HG03103 (cell line): ENCODE results near the gene ALG1.
"Not testable (repeated sequence)": the region's sequence is repeated elsewhere in the genome, so short reads cannot be mapped to it uniquely, and the experiment has no call there.

Experiments used
- ATAC-seq: cut with Tn5 transposase; IDR thresholded peaks from one replicate; pipeline ENCODE4 v1.9.1; 2021; ENCODE audit warnings: low read depth; ENCODE audit not compliant: unreplicated experiment

ALG1 gene

GRCh38 chr16:5072334-5073278, 963 bp downstream of the ALG1 start:
- no peak for ATAC-seq

- ATAC-seq = no peak
Measured at GRCh38 chr16:5073279-5073629, 1.6 kb downstream of the ALG1 start.

GRCh38 chr16:5073771-5074170, 2.1 kb downstream of the ALG1 start:
- not testable (repeated sequence) for ATAC-seq

DNA sequence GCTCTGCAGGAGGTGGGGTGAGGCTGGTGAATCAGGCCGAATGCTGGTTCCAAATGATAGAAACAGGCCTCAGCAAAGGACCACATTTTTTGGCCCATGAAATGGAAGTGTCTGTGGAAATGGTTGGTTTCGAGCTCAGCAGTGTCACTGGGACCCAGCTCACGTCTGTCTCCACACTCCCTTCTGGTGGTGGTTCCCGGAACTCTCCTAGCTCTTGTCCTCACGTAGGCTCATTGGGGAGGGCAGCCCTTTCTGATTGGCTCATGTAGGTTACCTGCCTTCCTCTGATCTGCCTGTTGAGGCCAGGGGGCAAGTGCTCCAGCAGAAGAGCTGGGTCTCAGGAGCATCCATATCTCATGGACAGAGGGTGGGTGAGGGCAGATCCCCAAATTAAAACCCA, 4.0 kb downstream of the ALG1 start:
- ATAC-seq = no peak

DNA sequence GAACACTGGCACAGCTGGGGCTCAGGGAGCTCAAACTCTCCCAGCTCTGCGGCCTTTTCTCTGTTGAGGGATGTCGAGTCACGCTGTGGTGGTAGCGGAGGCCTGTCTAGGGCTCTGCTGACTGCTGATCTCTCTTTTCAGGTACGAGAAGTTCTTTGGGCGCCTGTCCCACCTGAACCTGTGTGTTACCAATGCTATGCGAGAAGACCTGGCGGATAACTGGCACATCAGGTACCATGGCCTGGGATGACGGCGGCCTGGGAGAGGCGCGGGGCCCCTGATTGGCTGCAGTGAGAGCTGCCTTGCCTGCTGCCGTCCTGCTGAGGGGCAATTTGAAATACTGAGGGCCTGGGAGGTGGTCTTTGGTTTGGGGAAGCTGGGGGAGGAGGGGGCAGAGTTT, 5.7 kb downstream of the ALG1 start:
- ATAC-seq = no peak

GRCh38 chr16:5078626-5079025, 7.0 kb downstream of the ALG1 start:
- no peak for ATAC-seq

DNA sequence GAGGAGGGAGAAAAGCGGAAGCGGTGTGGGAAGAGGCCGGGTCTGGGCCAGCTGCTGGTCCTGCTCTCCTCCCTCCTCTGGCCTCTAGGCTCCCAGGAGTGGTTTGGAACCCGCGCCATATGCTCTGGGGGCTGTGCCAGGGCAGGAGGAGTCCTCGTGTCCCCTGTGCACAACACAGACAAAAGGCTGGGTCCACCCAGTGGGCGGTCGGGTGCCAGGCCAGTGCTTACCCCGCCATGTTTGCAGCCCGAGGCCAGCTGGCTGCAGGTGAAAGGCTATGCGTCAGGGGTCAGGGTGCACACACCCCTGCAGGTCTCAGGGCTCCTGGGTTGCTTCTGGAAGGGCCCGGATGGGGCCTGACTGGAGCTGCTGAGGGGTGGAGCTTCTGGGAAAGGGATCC, 8.8 kb downstream of the ALG1 start:
- not testable (repeated sequence) for ATAC-seq

DNA sequence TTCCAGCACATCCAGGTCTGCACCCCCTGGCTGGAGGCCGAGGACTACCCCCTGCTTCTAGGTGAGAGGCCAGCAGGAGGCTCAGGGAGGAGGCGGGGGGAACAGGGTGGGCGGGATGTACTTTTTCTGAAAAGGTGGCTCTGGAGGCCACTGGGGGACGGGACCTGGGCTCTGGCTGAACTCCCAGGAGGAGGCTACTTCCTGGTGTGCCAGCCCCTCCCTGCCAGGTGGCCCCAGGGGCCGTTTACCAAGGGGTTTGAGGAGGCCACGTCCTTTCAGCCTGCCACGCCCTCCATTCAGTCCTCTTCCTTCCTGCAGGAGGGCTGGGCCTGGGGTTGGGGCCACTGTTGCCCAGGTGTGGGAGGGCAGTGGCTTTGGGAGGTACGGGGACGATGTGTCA, 9.4 kb downstream of the ALG1 start:
- not testable (repeated sequence) for ATAC-seq

GRCh38 chr16:5083646-5084045, 12.0 kb downstream of the ALG1 start:
- ATAC-seq = not testable (repeated sequence)

DNA sequence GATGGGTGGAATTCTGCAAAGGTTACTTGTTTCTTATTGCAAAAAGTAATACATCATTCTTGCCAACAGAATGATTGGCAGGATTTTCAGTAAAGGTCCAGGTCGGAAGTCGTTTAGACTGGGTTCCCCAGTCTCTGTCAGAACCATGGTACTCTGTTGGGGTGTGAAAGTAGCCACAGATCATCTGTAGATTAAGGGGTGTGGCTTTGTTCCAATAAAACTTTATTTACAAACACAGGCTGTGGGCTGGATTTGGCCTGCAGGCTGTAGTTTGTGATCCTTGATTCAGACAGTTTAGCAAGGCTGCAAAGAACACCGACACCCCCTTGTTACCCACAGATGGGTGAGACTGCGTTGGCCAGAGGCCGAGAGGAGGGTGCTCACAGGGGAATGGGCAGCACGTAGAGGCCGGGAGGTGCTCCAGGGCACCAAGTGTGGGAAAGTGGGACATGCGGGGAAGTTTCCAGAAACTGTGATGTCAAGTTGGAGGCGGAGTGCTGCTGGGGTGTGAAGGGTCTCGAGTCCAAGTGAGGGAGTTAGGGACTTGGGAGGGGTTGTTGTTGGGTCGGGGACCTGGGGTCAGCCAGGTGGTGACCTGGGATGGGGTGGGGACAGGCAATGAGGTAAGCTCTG, 12.6 kb downstream of the ALG1 start:
- ATAC-seq = not testable (repeated sequence)

DNA sequence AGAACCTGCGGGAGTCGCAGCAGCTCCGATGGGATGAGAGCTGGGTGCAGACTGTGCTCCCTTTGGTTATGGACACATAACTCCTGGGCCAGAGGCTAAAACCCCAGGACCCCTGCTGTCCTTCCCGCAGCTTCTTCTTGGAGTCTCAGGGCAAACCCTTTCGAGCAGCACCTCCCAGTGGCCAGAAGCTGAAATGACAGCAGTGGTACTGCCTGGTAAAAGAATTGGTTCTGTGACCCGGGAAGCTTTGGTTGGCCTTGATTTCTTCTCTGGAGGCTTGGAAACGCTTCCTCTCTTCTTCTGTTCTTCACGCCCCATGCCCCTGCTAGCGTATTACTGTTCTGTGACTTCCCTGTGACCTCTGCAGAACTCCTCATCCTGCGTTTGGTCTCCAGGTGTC, 13.2 kb downstream of the ALG1 start:
- not testable (repeated sequence) for ATAC-seq

DNA sequence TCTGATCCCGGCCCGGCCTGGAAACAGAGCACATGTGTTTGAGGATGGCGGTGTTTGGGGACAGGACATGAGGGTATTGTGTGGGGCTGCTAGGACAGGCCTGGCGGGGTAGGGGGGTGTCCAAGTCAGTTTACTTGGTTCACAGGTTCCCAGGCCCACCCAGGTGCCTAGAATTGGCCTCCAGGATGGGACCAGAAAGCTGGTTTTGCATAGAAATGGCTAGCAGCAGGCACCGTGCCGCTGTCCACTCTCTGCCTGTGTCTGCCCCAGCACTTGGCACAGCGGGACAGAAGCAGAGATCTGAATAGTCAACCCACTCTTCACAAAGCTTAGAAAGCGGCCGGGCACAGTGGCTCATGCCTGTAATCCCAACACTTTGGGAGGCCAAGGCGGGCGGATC, 14.1 kb downstream of the ALG1 start:
- not testable (repeated sequence) for ATAC-seq

DNA sequence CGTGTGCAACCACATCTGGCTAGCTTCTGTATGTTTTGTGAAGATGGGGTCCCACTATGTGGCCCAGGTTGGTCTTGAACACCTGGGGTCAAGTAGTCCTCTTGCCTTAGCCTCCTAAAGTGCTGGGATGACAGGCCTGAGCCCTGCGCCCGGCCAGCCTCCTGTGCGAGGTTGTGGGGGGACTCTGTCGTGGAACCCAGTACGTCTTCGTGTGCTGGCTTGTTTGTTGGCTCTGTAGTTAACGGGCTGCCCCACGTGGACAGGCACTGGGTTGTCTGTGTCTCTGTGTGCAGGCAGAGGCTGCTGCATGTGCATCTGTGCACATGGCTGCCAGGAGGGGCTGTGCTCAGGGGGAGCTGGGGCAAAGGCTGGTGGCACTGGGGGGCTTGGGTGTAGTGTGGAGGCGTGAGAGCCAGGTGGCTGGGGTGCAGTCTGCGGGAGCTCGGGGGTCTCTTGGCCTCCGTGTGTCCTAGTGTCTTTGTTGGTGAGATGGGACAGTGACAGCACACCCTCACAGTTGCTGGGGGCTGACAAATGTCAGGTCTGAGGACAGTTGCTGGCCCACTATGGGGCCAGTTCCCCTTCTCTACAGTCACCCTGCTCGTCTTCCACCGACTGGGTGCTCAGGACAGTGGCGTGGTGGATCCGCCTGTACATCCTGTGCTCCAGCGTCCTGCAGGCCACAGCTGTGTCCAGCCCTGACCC, 16.6 kb downstream of the ALG1 start:
- not testable (repeated sequence) for ATAC-seq

- not testable (repeated sequence) for ATAC-seq
Measured at GRCh38 chr16:5088936-5089335, 17.3 kb downstream of the ALG1 start.

DNA sequence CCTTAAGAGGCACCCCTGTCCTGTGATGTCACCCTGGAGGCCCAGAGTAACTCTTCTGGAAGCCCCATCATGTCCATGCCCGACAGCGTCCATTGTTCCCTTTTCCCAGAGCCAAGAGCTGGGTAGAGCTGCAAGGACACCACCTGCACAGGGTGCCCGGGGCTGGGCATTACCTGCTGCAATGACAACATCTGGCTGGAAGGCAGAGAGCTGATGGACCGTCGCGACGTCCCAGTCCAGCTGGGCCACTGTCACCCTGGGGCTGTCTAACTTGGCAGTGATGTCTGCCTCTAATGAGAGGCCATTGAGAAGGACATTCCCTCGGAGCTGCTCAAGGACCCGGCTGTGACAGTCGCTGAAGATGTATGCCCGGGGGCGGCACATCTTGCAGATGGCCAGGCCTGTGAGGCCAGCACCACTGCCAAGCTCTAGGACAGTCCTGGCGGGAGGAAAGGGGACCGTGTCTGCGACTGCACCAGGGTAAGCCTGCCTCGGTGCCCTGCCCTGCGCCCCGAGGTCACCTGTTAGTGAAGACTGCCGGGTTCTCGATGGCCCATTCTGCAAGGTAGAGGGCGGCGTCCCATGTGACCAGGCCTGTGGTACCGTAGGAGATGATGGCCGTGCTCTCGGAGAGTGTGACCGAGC, 18.4 kb downstream of the ALG1 start:
- ATAC-seq = not testable (repeated sequence)

DNA sequence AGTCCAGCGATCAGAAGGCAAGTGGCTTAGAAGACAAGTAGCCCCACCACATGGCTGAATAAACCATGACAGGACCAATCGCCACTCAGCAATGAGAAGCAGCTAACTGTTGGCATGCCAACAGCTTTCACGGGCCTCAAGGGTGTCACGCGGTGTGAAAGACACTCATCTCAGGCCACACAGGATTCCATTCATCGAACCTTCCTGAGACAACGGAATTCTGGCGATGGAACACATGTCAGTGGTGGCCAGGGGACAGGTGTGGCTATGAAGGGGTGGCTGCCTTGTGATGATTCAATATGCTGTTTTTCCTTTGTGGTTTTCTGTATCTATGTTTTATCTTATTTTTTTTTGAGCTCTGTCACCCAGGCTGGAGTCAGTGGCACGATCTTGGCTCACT, 18.9 kb downstream of the ALG1 start:
- ATAC-seq = not testable (repeated sequence)

- ATAC-seq = not testable (repeated sequence)
Measured at GRCh38 chr16:5093081-5093480, 21.4 kb downstream of the ALG1 start.

DNA sequence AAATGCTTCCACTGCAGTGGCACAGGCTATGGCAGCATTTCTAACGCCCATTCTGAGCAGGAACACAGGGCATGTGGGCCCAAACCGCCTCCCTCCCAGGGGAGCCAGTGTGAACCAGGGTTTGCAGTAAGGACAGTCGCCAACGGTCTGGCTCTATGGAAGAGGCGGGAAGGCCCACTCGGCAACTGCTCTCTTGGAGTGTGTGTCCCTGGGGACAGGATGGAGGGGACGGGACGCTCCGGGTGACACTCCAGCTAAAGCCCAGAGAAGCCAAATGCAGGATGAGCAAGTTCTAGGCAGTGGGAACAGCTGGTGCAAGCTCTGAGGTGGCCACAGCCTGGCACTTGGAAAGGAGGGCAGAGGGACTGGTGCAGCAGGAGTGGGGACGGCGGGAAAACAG, 22.1 kb downstream of the ALG1 start:
- ATAC-seq = not testable (repeated sequence)

- not testable (repeated sequence) for ATAC-seq
Measured at GRCh38 chr16:5095145-5095830, 23.6 kb downstream of the ALG1 start.

- not testable (repeated sequence) for ATAC-seq
Measured at GRCh38 chr16:5096437-5097060, 24.9 kb downstream of the ALG1 start.
